ENCODE results near the gene TSHZ1. TPM values are rescaled to one million over a fixed set of nuclear protein-coding genes. Genes with fewer than 3 reads are reported as not detected.
"Not testable (repeated sequence)": the region's sequence is repeated elsewhere in the genome, so short reads cannot be mapped to it uniquely, and the experiment has no call there.

TSHZ1 gene
- total RNA-seq, 1 donor from 2014 or later, result 4.8 TPM

DNA sequence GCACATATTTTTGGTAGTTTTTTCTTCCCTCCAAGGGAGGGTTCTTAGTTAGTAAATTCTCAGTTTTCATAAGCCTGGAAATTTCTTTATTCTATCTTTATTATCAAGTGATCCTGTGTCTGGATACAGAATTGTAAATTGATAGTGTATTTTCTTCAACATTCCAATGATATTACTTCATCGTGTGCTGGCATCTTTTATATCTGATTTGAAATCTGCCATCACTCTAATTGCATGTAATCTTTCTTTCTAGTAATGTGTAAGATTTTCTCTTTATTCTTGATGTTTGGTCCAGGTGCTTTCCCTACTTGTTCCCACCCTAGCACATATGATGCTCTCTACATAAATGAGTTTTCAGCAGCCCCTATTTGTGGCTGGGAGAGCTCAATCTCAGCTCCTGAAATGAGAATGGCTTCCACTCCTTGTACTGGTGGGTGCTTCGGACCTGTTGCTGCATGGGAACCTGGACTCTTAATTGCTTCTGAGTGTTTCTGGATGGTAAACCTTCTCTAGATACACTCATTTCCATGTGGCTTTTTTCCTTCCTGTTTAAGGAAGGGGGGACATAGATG is 114.2 kb downstream of the TSHZ1 start:
- Histone ChIP-seq H3K36me3 (ENCODE audit: control insufficient read depth, insufficient read depth, low read length) (no peaks in the 10 kb centered on the region), H3K4me3 (ENCODE audit: low read depth, low read length) (no peak overlapping the region), H3K27me3 (ENCODE audit: control insufficient read depth, insufficient read depth, low read length) (no peaks in the 10 kb centered on the region)
- TF ChIP-seq CTCF (IDR thresholded peaks at IDR 0.05; ENCODE audit: insufficient read depth, low read length, poor library complexity, severe bottlenecking), result no peak
- DNase-seq (ENCODE audit: low read depth), result no peak

DNA sequence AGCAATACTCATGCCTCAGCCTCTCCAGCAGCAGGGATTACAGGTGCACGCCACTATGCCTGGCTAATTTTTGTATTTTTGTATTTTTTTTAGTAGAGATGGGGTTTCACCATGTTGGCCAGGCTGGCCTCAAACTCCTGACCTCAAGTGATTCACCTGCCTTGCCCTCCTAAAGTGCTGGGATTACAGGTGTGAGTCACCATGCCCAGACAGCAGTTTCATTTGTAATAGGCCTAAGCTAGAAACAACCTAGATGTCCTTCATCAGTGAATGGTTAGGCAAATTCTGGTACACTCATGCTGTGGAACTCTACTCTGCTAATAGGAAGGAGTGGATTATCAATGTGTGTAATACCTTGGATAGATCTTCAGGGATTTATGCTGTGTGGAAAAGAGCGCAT is 119.2 kb downstream of the TSHZ1 start:
- not testable (repeated sequence) for H3K27me3 ChIP-seq (ENCODE audit: control insufficient read depth, insufficient read depth, low read length); H3K36me3 ChIP-seq (ENCODE audit: control insufficient read depth, insufficient read depth, low read length); H3K4me3 ChIP-seq (ENCODE audit: low read depth, low read length); DNase-seq (ENCODE audit: low read depth)

GRCh38 chr18:75330308-75330707 is 119.7 kb downstream of the TSHZ1 start:
- no peak for TF ChIP-seq CTCF (IDR thresholded peaks at IDR 0.05; ENCODE audit: insufficient read depth, low read length, poor library complexity, severe bottlenecking)
- H3K36me3 ChIP-seq (ENCODE audit: control insufficient read depth, insufficient read depth, low read length), result no peaks in the 10 kb centered on the region

DNA sequence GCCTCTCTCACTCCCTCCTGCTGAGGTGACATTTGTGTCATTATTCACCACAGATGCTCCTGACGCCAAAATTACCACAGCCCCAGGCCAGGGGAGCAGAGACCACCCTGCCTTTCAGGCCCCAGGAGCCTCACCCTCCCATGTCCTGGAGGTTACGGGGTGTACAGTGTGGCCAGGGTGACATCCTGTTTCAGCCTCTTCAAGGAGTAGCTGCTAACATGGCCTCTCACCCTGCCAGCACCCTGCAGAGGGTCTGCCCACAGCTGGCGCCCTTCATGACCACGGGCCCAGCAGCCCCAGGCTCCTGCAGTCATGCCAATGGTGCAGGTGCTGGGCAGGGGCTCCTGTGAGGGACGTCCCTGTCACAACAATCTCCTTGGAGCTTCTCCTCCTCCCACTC is 124.3 kb downstream of the TSHZ1 start:
- Histone ChIP-seq H3K36me3 (ENCODE audit: control insufficient read depth, insufficient read depth, low read length) (no peaks in the 10 kb centered on the region), H3K27me3 (ENCODE audit: control insufficient read depth, insufficient read depth, low read length) (no peaks in the 10 kb centered on the region), H3K4me3 (ENCODE audit: low read depth, low read length) (no peak overlapping the region)
- no peak for DNase-seq (ENCODE audit: low read depth)
- no peak for TF ChIP-seq CTCF (IDR thresholded peaks at IDR 0.05; ENCODE audit: insufficient read depth, low read length, poor library complexity, severe bottlenecking)

More at GRCh38 chr18:75330308-75330707, 119.7 kb downstream of the TSHZ1 start:
- no peaks in the 10 kb centered on the region for H3K27me3 ChIP-seq (ENCODE audit: control insufficient read depth, insufficient read depth, low read length)
- no peak overlapping the region for H3K4me3 ChIP-seq (ENCODE audit: low read depth, low read length)
- DNase-seq (ENCODE audit: low read depth), result no peak

- H3K36me3 ChIP-seq (ENCODE audit: control insufficient read depth, insufficient read depth, low read length), result no peaks in the 10 kb centered on the region
- H3K4me3 ChIP-seq (ENCODE audit: low read depth, low read length), result no peak overlapping the region
- no peak for DNase-seq (ENCODE audit: low read depth)
- no peaks in the 10 kb centered on the region for H3K27me3 ChIP-seq (ENCODE audit: control insufficient read depth, insufficient read depth, low read length)
- TF ChIP-seq CTCF (IDR thresholded peaks at IDR 0.05; ENCODE audit: insufficient read depth, low read length, poor library complexity, severe bottlenecking), result no peak
Observed at GRCh38 chr18:75335511-75335910, 124.9 kb downstream of the TSHZ1 start.

GRCh38 chr18:75336767-75337166 is 126.2 kb downstream of the TSHZ1 start:
- DNase-seq (ENCODE audit: low read depth), result no peak
- no peaks in the 10 kb centered on the region for H3K27me3 ChIP-seq (ENCODE audit: control insufficient read depth, insufficient read depth, low read length)
- TF ChIP-seq CTCF (IDR thresholded peaks at IDR 0.05; ENCODE audit: insufficient read depth, low read length, poor library complexity, severe bottlenecking), result no peak
- H3K4me3 ChIP-seq (ENCODE audit: low read depth, low read length), result no peak overlapping the region
- H3K36me3 ChIP-seq (ENCODE audit: control insufficient read depth, insufficient read depth, low read length), result no peaks in the 10 kb centered on the region

Measured in kidney epithelial cell (primary cell).